ENCODE measurements around the gene CPNE5. TPM values are rescaled to one million over a fixed set of nuclear protein-coding genes. Genes with fewer than 3 reads are reported as not detected.

Gene CPNE5
- total RNA-seq, 1 donor from 2014 or later: 1.3 TPM

GRCh38 chr6:36803482-36803881 is 35.8 kb downstream of the CPNE5 start:
- H3K27ac ChIP-seq: no peak overlapping the region
- no peaks in the 10 kb centered on the region for H3K27me3 ChIP-seq
- intact Hi-C loops (cut with DNase I): no loop called here
- H3K36me3 ChIP-seq: no peaks in the 10 kb centered on the region
- H3K9me3 ChIP-seq: no peaks in the 10 kb centered on the region
- DNase-seq (ENCODE audit: low spot score in 2 of 2): no peak
- no peak for TF ChIP-seq CTCF (IDR thresholded peaks at IDR 0.05)
- H3K4me3 ChIP-seq: no peak overlapping the region
- no peaks in the 10 kb centered on the region for H3K4me1 ChIP-seq

DNA sequence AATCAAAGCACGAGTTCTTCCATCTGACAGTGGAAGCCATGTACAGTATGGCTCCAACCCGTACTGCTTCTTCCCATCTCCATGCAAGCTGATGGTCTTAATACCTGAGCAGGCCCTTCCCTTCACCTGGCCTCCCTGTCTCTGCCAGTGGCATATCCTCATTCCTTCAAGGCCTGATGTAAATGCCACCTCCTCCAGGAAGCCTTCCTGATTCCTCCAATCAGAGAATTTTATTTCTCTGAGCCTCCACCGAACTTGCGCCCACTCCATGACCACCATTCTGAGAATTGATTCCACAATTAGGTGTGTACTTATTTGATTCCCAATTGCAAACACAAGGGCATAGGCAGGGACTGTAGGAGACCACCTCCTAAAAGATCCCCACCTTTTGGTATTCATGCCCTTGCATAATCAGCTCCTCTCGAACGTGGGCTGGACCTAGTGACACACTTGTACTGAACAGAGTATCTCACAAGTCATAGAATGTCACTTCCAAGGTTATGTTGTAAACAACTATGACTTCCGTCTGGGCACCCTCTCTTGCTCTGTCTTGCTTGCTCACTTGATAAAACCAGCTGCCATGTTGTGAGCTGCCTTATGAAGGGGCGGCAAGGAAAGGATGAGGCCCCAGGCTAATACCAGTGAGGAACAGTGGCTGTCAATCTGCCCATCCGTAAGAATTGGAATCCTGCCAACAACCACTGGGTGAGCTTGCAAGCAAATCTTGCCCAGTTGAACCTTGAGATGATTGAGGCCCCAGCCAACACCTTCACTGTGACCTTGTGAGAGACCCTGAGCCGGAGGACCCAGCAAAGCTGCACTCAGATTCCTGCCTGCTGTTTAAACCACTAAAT is 38.8 kb downstream of the CPNE5 start:
- no peaks in the 10 kb centered on the region for H3K4me1 ChIP-seq
- no peaks in the 10 kb centered on the region for H3K9me3 ChIP-seq
- no peak for DNase-seq (ENCODE audit: low spot score in 2 of 2)
- H3K27me3 ChIP-seq: no peaks in the 10 kb centered on the region
- H3K4me3 ChIP-seq: no peak overlapping the region
- no peak overlapping the region for H3K27ac ChIP-seq
- no peak for TF ChIP-seq CTCF (IDR thresholded peaks at IDR 0.05)
- intact Hi-C loops (cut with DNase I): no loop called here
- H3K36me3 ChIP-seq: no peaks in the 10 kb centered on the region

- Histone ChIP-seq H3K27me3 (no peaks in the 10 kb centered on the region), H3K4me1 (no peaks in the 10 kb centered on the region), H3K36me3 (no peaks in the 10 kb centered on the region), H3K27ac (no peak overlapping the region), H3K4me3 (no peak overlapping the region), H3K9me3 (no peaks in the 10 kb centered on the region)
- DNase-seq (ENCODE audit: low spot score in 2 of 2): no peak
- TF ChIP-seq CTCF (IDR thresholded peaks at IDR 0.05): no peak
- intact Hi-C loops (cut with DNase I): no loop called here
Observed at GRCh38 chr6:36798852-36799251, 40.4 kb downstream of the CPNE5 start.

DNA sequence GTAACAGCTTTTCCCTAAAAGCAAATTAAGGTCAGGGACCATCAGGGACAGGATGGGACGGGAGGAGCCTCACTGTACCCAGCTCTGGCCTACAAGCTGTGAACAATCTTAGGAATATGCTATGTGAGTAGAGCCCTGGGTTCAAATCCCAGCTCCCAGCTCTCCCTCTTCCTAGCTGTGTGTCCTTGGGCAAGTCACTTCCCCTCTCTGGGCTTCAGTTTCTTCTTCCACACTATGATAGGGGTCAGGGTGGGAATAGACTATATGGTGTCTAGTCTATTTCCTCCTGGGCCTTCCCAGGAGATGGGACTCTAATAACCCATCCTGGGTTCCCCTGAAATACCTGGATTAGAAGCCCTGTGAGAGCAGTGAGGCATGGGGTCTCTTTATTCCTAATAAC is 41.6 kb downstream of the CPNE5 start:
- Histone ChIP-seq H3K4me3 (no peak overlapping the region), H3K27ac (no peak overlapping the region), H3K27me3 (no peaks in the 10 kb centered on the region), H3K36me3 (no peaks in the 10 kb centered on the region), H3K4me1 (no peaks in the 10 kb centered on the region), H3K9me3 (no peaks in the 10 kb centered on the region)
- DNase-seq (ENCODE audit: low spot score in 2 of 2): no peak
- intact Hi-C loops (cut with DNase I): no loop called here
- no peak for TF ChIP-seq CTCF (IDR thresholded peaks at IDR 0.05)

GRCh38 chr6:36797055-36797454 is 42.2 kb downstream of the CPNE5 start:
- Histone ChIP-seq H3K27me3 (no peaks in the 10 kb centered on the region), H3K36me3 (no peaks in the 10 kb centered on the region), H3K4me3 (no peak overlapping the region), H3K4me1 (no peaks in the 10 kb centered on the region), H3K9me3 (no peaks in the 10 kb centered on the region), H3K27ac (no peak overlapping the region)
- TF ChIP-seq CTCF (IDR thresholded peaks at IDR 0.05): no peak
- no peak for DNase-seq (ENCODE audit: low spot score in 2 of 2)
- intact Hi-C loops (cut with DNase I): no loop called here

Data from ascending aorta (tissue), 2 donors.